SH-SY5Y (cell line): ENCODE data around the gene STX1B.

Experiments
- GATA2 ChIP-seq: IDR thresholded peaks from 2 replicates; pipeline ENCODE4 v1.6.1; 2011; ENCODE audit warnings: mild to moderate bottlenecking, low read depth, low read length
- GATA3 ChIP-seq: IDR thresholded peaks from 2 replicates; pipeline ENCODE4 v1.6.1; 2011; ENCODE audit warnings: low read depth, mild to moderate bottlenecking, low read length, moderate library complexity

The STX1B gene

GRCh38 chr16:30947859-30948666, 62.4 kb downstream of the STX1B start:
- TF ChIP-seq GATA3 (no peak), GATA2 (no peak)

- TF ChIP-seq GATA3 (no peak), GATA2 (no peak)
Measured at GRCh38 chr16:30947541-30947858, 62.9 kb downstream of the STX1B start.

- TF ChIP-seq GATA3: no peak
- no peak for TF ChIP-seq GATA2
Measured at GRCh38 chr16:30946671-30947540, 63.5 kb downstream of the STX1B start.

- TF ChIP-seq GATA2 (no peak), GATA3 (no peak)
Measured at GRCh38 chr16:30944352-30944751, 66.1 kb downstream of the STX1B start.

- TF ChIP-seq GATA2 (no peak), GATA3 (no peak)
Measured at GRCh38 chr16:30942426-30942806, 68.0 kb downstream of the STX1B start.

GRCh38 chr16:30941600-30942425, 68.6 kb downstream of the STX1B start:
- TF ChIP-seq GATA3: no peak
- TF ChIP-seq GATA2: no peak
